Measurements from ENCODE around the gene SRBD1.

Gene SRBD1

GRCh38 chr2:45577441-45577840 is 33.6 kb downstream of the SRBD1 start:
- TF ChIP-seq ZFX (IDR thresholded peaks at IDR 0.05; ENCODE audit: borderline replicate concordance) = no peak
- no peak for TF ChIP-seq CTCF (IDR thresholded peaks at IDR 0.05)
- no peak overlapping the region for H3K27ac ChIP-seq

- H3K27ac ChIP-seq = no peak overlapping the region
- TF ChIP-seq CTCF (IDR thresholded peaks at IDR 0.05) = no peak
- TF ChIP-seq ZFX (IDR thresholded peaks at IDR 0.05; ENCODE audit: borderline replicate concordance) = no peak
Observed at GRCh38 chr2:45575881-45576280, 35.2 kb downstream of the SRBD1 start.

GRCh38 chr2:45572979-45573378 is 38.1 kb downstream of the SRBD1 start:
- no peak overlapping the region for H3K27ac ChIP-seq
- TF ChIP-seq ZFX (IDR thresholded peaks at IDR 0.05; ENCODE audit: borderline replicate concordance) = no peak
- no peak for TF ChIP-seq CTCF (IDR thresholded peaks at IDR 0.05)

- no peak overlapping the region for H3K27ac ChIP-seq
Observed at GRCh38 chr2:45571940-45572339, 39.1 kb downstream of the SRBD1 start.

GRCh38 chr2:45570671-45571334 is 40.3 kb downstream of the SRBD1 start:
- TF ChIP-seq CTCF (IDR thresholded peaks at IDR 0.05) = no peak
- TF ChIP-seq ZFX (IDR thresholded peaks at IDR 0.05; ENCODE audit: borderline replicate concordance) = no peak
- no peak overlapping the region for H3K27ac ChIP-seq

More at GRCh38 chr2:45571940-45572339, 39.1 kb downstream of the SRBD1 start:
- TF ChIP-seq ZFX (IDR thresholded peaks at IDR 0.05; ENCODE audit: borderline replicate concordance) (no peak), CTCF (IDR thresholded peaks at IDR 0.05) (no peak)

GRCh38 chr2:45568935-45569334 is 42.1 kb downstream of the SRBD1 start:
- no peak for TF ChIP-seq CTCF (IDR thresholded peaks at IDR 0.05)
- no peak overlapping the region for H3K27ac ChIP-seq

GRCh38 chr2:45567974-45568789 is 42.9 kb downstream of the SRBD1 start:
- TF ChIP-seq CTCF (IDR thresholded peaks at IDR 0.05) = no peak
- TF ChIP-seq ZFX (IDR thresholded peaks at IDR 0.05; ENCODE audit: borderline replicate concordance) = no peak
- H3K27ac ChIP-seq = no peak overlapping the region

All from 22Rv1 (cell line).